Measurements from ENCODE around the gene HLA-DQB1.
A peak's percentile ranks its signal among the peaks of the same experiment; 100 is the strongest.
"Not testable (repeated sequence)": the region's sequence is repeated elsewhere in the genome, so short reads cannot be mapped to it uniquely, and the experiment has no call there.

The HLA-DQB1 gene

DNA sequence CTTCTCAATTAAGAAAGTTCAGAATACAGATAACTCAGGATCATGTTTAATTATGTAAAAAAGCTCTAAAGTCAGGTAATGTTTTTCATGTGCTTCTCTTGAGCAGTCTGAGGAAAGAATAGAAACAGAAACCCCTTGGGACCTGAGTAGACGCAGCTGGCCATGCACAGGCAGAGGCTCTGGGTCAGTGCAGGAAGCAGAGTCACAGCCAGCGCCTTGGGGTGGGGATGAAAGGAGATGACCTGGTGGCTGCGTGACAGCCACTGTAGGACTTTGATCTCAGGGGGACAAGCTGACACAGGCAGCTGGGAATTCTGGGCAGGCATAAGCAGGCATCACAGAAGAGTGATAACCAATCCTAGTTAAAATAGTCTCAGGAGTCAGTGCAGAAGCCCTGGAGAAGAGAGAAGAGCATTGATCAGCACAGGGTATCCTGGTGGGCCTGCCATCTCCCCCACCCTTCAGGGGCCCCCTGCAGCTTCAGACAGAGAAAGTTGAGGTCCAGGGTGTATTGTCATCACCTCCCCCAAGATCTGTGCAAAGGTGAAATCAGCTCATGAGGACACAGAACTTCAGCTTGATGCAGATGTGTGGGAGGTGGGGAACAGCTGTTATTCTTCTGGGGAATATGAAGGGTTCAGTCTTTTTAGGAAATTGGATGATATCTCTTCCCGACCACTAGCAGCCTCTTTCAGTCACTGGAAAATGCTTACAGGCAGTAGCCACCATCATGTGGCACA is 6.4 kb downstream of the HLA-DQB1 start:
- DNase-seq = no peak

DNA sequence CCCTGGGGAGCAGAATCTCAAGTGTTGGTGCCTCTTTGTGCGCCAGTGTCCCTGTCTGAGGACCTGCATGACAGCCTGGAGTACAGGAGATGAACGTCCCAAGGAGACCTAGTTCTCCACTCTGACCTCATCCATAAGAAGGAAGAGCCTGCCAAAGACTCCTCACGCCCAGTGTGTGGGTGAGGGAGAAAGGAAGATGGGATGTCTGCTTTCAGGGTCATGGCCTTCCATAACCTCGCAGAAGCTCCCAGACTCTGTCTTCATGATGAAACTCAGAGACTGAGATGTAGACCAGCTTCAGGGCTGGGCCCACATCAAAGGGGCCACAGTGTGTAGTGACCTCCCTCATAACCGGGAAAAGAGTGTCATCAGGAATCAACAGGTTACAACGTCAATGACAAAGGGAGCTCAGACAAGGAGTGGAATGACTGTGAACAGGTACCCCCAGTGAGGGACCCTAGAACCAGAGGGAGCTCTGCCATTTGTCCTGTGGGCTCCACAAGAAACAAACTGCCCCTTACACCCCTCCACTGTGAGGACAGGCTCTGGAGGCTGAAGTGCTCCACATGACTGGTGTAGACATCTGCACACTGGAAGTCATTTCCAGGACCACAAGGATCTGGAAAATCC is 8.1 kb downstream of the HLA-DQB1 start:
- DNase-seq = no peak

DNA sequence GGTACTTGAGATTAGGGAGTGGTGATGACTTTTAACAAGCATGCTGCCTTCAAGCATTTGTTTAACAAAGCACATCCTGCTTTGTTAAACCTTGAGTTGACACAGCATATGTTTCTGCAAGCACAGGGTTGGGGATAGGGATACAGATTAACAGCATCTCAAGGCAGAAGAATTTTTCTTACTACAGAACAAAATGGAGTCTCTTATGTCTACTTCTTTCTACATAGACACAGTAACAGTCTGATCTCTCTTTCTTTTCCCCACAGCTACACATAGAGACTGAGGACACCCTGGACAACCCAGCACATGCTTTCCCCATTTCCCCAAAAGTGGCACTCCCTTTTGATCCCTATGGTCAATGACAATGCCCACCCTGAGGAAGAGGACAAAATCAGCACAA is 8.6 kb downstream of the HLA-DQB1 start:
- not testable (repeated sequence) for DNase-seq

DNA sequence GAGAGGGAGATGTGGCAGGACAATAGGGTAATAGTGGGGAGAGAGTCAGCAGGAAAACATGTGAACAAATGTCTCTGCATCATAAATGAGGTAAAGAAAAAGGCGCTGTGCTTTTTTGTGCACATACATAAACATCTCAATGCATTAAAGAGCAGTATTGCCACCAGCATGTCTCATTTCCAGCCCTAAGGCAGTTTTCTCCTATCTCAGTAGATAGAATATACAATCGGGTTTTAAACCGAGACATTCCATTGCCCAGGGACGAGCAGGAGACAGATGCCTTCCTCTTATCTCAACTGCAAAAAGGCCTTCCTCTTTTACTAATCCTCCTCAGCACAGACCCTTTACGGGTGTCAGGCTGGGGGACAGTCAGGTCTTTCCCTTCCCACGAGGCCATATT is 9.1 kb downstream of the HLA-DQB1 start:
- not testable (repeated sequence) for DNase-seq

DNA sequence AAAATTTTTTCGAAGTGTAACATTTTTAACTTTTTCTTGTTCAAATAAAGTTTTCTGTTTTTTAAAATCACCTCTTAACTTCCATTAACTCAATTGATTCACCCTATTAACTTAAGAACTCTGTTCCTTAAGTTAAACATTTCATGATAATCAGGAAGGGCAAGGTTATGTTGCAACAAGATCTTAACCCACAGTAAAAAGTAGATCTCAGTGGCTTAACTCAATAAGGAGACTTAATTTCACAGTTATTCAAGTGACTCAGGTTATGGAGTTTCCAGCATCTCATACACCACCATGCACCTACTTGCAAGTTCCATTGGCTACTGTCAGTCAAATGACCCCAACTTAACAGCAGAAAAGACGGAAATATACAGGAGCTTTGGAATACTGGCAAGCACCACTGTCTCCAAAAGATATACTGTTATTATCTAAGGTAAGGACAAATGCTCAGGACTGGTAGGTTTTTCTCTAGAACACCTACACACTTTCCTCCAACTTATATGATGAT is 11.2 kb downstream of the HLA-DQB1 start:
- DNase-seq = no peak

DNA sequence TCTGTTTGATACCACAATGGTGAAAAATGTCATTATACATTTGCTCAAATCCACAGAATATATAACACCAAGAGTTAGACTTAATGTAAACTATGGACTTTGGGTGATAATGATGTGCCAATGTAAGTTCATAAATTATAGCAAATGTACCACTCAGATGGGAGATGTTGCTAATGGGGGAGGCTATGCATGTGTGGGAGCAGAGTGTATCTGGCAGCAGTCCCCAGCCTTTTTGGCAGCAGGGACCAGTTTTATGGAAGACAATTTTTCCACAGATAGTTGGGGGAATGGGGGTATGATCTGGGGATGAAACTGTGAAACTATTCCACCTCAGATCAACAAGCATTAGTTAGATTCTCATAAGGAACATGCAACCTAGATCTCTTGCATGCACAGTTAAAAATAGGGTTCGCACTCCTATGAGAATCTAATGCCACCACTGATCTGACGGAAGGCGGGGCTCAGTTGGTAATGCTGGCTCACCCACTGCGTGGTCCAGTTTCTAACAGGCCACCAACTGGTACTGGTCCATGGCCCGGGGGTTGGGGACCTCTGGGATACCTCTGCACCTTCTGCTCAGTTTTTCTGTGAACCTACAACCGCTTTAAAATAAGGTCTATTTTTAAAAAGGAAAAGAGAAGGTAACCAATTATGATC is 21.3 kb downstream of the HLA-DQB1 start:
- DNase-seq = no peak

DNA sequence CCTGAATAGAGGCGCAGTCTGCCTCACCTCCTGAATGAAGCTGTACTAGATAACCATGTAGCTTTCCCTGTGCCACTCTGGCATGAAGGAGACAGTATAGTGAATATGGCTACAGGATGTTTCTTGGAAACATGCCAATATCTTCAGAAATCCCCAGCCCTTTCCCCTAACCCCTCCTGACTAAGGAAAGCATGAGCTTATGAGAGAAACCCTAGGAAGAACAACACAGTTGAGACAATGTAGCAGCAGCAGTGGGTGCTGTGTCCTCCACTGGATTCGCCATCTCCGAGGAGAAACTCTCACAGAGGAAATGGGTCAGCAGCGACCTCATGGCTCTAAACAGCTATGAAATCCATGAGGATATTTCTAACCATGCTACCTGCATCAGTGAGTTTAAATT is 22.6 kb downstream of the HLA-DQB1 start:
- no peak for DNase-seq

DNA sequence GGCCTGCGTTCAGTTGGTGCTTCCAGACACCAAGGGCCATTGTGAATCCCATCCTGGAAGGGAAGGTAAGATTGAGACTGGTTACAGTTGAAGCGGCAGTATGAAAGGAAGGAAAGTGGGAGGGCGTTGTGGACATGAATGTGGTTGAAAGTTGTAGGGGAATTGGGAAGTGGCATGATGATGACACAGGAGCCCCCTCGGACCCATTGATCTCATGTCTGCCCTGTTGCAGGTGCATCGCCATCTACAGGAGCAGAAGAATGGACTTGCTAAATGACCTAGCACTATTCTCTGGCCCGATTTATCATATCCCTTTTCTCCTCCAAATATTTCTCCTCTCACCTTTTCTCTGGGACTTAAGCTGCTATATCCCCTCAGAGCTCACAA is 23.7 kb downstream of the HLA-DQB1 start:
- DNase-seq = no peak

DNA sequence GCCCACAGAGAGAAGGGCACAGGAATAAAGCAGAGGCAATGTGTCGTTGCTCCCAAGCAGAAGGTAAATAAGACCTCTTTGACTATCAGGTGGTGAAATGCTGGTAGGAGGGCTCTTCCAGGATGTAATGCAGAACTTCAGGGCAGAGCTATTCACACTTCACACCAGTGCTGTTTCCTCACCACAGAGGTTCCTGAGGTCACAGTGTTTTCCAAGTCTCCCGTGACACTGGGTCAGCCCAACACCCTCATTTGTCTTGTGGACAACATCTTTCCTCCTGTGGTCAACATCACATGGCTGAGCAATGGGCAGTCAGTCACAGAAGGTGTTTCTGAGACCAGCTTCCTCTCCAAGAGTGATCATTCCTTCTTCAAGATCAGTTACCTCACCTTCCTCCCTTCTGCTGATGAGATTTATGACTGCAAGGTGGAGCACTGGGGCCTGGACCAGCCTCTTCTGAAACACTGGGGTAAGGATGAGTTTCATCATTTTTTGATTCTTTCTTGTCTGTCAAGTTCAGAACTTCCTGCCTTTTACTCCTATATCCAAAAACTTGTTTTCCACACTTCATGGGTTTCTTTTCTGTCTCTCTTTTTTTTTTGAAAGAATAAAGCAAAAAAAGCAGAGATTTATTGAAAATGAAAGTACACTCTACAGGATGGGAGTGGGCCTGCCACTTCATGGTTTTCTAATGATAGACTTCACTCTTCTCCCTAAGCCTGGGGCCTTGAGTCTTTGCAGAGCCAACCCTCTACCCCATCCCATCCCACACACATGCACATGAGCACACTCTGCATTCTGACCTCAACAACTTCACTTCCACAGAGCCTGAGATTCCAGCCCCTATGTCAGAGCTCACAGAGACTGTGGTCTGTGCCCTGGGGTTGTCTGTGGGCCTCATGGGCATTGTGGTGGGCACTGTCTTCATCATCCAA is 24.4 kb downstream of the HLA-DQB1 start:
- not testable (repeated sequence) for DNase-seq

DNA sequence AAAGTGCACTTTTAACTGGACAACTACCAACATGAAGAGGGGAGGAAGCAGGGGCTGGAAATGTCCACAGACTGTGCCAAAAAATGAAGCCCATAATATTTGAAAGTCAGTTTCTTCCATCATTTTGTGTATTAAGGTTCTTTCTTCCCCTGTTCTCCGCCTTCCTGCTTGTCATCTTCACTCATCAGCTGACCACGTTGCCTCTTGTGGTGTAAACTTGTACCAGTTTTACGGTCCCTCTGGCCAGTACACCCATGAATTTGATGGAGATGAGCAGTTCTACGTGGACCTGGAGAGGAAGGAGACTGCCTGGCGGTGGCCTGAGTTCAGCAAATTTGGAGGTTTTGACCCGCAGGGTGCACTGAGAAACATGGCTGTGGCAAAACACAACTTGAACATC is 25.3 kb downstream of the HLA-DQB1 start:
- no peak for DNase-seq

DNA sequence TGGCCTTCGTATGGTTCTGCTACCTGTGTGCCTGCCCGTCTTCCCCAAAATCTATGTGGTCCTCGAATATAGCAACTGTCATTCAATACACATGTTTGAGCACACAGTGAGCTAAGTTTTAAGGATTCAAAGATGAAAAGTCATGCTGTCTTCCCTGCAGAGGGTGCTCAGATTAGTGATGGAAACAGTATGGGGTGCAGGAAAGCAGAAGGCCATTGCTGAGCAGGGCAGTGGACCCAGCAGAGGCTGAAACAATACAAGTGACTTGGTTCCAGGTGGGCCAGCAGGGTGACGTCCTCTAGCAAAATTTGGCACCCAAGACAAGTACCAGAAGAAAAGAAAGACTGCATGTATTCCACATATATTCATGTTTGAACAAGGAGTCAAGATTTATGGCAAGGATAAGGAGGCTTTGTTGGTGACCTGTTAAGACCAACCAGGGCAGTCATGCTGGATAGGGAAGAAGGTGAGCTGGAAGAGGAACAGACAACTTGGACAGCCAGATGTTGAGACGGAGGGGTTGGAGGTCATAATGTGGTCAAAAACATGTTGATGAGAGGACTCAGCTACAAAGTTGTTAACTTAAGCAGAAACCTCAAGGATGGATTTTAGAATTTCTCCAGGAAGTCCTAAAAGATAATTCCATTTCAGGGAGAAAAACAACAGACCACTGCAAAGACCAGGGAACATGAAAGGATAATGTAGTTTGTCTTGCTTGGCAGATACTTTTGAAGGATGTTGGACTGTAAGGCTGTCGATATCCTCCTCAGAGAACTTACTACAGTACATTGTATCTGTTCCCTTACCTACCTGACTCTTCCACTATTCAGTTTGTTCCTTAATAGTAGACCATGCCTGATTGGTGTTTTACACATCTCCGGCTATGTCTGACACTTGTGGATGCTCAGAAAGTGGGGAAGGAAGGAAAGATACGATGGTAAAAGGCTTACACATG is 26.7 kb downstream of the HLA-DQB1 start:
- DNase-seq = no peak

DNA sequence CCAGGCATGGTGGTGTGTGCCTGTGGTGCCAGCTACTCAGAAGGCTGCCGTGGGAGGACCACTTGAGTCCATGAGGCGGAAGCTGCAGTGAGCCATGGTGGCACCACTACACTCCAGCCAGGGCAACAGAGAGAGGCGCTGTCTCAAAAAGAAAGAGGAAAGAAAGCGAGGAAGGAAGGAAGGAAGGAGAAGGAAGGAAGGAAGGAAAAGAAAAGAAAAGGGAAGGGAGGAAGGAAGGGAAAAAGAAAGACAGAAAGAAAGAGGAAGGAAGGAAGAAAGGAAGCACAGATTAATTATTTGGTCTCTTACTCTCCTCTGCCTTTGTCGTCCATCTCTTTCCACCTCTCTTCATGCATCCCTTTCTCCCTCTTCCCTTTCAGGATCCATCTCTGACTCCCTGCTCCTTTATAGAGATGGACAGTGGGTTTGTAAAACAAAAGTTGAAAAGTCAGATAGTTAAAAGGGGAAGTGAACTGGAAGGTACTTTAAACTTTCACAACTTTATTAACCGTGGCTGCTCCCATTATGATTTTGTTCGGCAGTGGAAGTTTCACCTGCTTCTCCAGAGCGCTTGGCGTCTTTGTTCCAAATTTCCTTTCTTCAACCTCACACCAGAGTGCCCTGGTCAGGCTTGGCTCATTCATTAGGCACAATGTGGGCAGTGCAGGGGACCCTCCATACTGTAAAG is 27.8 kb downstream of the HLA-DQB1 start:
- no peak for DNase-seq

DNA sequence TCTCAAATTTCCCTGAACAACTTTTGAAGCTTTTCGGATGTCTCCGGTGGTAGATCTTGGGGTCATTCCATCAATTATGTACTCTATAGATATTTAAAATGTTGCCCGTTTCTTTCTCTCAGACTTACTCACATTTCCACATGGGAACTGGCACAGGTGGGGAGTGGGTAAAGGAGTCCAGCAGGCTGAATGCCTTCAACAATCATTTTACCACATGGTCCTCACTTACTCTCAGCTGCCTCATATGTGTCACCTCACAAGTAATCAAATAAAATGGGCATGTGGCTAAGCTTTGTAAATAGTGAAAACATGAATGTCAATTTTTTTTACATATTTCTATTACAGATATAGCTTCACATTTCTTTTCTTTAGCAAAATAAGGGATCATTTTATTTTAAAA is 28.6 kb downstream of the HLA-DQB1 start:
- DNase-seq = no peak

DNA sequence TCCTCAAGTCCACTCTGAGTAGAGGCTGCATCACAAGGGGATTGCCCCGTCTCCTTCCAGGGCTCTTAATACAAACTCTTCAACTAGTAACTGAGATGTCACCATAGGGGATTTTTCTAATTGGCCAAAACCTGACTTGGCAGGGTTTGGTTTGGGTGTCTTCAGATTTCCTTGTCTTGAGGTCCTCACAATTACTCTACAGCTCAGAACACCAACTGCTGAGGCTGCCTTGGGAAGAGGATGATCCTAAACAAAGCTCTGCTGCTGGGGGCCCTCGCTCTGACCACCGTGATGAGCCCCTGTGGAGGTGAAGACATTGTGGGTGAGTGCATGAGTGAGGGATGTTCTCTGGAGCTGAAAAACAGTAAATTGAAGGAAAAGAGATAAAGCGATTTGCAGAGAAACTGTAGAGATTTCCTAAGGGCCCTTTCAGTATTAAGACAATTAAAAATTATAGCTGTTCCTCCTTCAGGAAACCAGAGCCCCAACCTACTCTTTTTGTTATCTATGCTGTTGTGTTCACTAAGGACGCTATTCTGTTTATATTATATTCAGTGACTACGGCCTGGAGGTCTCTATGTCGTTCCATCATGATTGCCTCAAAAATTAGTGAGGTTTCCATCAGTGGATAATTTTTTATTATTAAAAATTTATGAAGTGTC is 29.1 kb downstream of the HLA-DQB1 start, which contains the start of gene HLA-DQA1:
Gene HLA-DQA1 (plus strand): TSS at position 188 of the 662 bp plus-strand sequence. CDS start 53 bp downstream, at position 241.
- no peak for DNase-seq

DNA sequence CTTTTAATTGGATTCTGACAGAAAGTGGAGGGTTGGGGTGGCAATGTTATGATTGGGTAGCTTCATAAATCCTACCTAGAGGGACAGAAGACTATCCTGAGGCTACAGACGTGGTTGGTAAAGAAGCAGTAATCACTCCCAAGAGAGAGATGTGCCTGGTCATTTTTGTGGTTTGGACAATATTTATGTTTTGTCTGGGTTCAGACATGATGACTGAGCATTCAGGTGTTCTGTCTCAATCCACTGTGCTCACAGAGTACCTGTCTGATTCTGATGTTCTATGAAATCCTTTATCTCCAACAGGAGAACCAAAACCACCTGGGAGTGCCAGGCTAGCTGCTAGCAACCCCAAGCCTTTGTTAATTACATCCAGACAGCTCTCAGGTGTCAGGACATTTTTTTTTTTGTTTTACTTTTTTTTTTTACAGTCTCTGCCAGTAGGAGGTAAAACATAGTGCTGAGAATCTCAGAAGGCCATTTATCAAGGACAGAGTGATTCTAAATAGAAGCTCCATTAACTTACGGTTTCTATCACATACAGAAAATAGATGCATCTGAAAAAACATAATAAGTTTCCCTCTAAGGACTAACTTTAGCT is 30.8 kb downstream of the HLA-DQB1 start:
- DNase-seq = no peak

DNA sequence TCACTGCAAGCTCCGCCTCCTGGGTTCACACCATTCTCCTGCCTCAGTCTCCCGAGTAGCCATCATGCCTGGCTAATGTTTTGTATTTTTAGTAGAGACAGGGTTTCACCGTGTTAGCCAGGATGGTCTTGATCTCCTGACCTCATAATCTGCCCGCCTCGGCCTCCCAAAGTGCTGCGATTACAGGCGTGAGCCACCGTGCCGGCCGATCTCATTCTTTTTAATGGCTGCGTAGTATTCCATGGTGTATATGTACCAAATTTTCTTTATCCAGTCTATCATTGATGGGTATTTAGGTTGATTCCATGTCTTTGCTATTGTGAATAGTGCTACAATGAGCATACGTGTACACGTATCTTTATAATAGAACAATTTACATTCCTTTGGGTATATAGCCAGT is 36.7 kb downstream of the HLA-DQB1 start:
- DNase-seq = not testable (repeated sequence)

DNA sequence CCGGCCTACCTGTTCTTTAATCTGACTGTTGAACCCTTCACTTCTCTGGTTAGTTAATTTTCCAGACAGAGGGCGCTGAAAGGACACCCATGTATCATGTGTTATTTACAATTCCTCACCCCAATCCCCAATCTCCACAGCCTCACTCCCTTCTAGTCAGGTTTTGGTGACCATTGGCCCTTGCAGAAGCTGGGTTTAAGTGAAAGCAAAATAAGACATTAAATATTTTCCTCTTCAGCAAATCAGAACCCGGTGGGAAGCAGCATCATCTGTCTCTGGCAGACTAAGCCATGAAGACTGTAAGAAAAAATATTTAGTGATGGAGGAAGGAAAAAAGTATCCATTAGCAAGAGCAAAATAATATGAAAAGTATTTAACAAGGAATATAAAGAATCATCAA is 38.6 kb downstream of the HLA-DQB1 start:
- peak; percentile 22 for DNase-seq

DNA sequence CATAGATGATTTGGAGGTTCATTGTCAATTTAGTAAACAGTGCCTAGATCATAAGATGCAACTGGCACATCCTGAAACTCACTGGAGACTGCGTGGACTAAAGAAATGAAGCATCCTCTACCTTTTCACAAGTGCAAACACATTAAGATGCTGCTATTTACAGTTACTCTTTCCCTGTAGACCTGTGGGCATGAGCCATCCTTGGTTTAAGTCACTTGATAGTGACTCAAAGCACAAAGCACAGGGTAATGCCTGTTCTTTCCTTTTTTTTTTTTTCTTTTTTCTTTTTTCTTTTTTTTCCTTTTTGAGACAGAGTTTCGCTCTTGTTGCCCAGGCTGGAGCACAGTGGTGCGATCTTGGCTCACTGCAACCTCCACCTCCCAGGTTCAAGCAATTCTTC is 39.2 kb downstream of the HLA-DQB1 start:
- DNase-seq = no peak

DNA sequence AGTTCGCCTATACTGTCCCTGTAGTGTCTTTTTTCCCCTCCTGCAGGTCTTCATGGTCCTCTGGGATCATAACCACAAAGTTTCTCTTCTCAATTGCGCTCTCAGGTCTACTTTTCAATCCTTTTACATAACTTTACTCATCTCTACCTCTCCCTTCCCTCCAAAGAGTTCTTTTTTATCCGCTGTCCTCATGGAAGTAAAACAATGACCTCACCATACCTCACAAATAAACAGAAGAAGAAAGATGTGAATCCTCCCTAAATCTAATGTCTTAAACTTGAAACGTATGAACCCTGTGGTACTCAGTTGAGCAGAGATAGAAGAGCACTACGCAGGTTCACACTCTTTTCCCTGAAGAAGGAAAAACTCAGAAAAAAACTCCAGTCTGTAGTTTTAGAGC is 41.3 kb downstream of the HLA-DQB1 start:
- no peak for DNase-seq

DNA sequence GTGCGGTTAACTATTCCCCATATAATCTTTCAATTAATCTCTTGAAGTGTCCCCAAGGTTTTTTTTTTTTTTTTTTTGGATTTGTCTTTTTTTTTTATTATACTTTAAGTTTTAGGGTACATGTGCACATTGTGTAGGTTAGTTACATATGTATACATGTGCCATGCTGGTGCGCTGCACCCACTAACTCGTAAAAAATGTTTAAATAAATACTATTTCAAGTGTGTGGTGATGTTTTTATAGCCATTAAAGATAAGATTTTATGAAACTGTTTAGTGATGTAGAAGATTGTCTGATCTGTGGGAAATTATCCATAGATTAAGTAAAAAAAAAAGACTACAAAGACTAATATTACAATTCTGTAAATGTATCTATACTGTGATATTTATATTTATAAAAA is 41.9 kb downstream of the HLA-DQB1 start:
- DNase-seq = no peak
